Prostate gland (tissue), 2 donors: ENCODE results near the gene CMSS1.

Source experiments
- CTCF ChIP-seq, 4 experiments: fragments of 200-600 bp in 2 of 4; fragments of 450-650 bp in 2 of 4; sonication (generic) in 2 of 4; IDR thresholded peaks; 1 replicate in 3 of 4; 2 replicates in 1 of 4; pipeline ENCODE4 v1.5.1; 2016 to 2019; ENCODE audit warnings: antibody characterized with exemption in 4 of 4, mild to moderate bottlenecking in 2 of 4, moderate library complexity in 2 of 4
- POLR2AphosphoS5 ChIP-seq: sonication (generic); formaldehyde crosslinking; IDR thresholded peaks from one replicate; pipeline ENCODE4 v1.6.1; 2017; ENCODE audit warnings: antibody characterized with exemption

DNA sequence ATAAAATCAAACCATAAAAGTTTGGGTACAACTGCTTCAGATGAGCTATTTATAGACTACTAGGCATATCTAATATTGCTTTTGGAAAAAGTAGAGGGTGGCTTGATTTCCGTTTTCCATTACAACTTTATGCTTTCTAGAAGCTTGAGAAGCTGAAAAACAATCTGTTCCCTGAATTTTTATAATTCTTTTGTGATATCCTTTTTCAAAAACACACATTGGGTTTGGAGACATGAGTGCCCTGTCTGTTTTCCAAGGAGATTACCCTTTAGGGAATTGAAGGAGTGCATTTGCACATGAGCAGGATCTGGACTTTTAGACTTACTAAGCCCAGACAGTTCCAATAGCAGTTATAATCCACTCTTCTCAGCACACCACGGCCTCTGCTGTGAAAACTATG, 346.1 kb downstream of the CMSS1 start:
- no peak for TF ChIP-seq CTCF (IDR thresholded peaks at IDR 0.05)
- TF ChIP-seq POLR2AphosphoS5: no peak
